GM12878 (cell line): Measurements from ENCODE around the gene TLR9. TPM values are rescaled to one million over a fixed set of nuclear protein-coding genes. Genes with fewer than 3 reads are reported as not detected.

Source experiments
- ATAC-seq: fragments of 200-7000 bp; cut with Tn5 transposase; 3 replicates; pipeline ENCODE4 v1.9.1; 2020; ENCODE audit warnings: mild to moderate bottlenecking, moderate library complexity
- BruUV-seq: library from RNA; stranded (reverse); fragments of 400-500 nt; replicated peaks from 2 replicates; lab custom pipeline; 2021; lab: Mats Ljungman, UMichigan
- CTCF ChIA-PET: fragments of 300-600 bp; sonication (Branson Sonifier 250); formaldehyde crosslinking; extraction: SDS; loops from one replicate; lab custom pipeline; 2021; ENCODE audit warnings: inconsistent platforms; lab: Yijun Ruan, JAX
- POLR2A ChIA-PET: fragments of 350-600 bp; formaldehyde crosslinking; extraction: SDS; loops from one replicate; lab custom pipeline; 2021; ENCODE audit warnings: inconsistent platforms; lab: Charles Lee
- RAD21 ChIA-PET: fragments of 300-600 bp; sonication (Branson Sonifier 250); formaldehyde crosslinking; loops from one replicate; lab custom pipeline; 2023; ENCODE audit warnings: antibody characterized with exemption; ENCODE audit not compliant: unreplicated experiment; lab: Charles Lee
- SMC1A ChIA-PET: fragments of 300-600 bp; sonication (Branson Sonifier 250); formaldehyde crosslinking; loops from one replicate; lab custom pipeline; 2023; ENCODE audit not compliant: unreplicated experiment, uncharacterized antibody; lab: Charles Lee
- DNase-seq: peaks from one replicate; pipeline ENCODE4 v3.0.0-alpha.2; 2011; ENCODE audit warnings: low read depth, low spot score
- FAIRE-seq: peaks from 3 replicates; lab custom pipeline; 2011; peaks lifted over from hg19 to GRCh38; lab: Jason Lieb, UNC
- H2AFZ ChIP-seq: 2 replicates; pipeline ENCODE4 v1.6.0; 2011; ENCODE audit warnings: low read depth, low read length, control low read depth; ENCODE audit not compliant: control insufficient read depth
- H3K27ac ChIP-seq: 2 replicates; pipeline ENCODE4 v1.5.1; 2011; ENCODE audit warnings: control low read depth; ENCODE audit not compliant: control insufficient read depth, insufficient read depth
- H3K27me3 ChIP-seq, 2 experiments: replicated peaks in 1 of 2; 2 replicates each; pipeline versions ENCODE4 v1.6.0 to v1.6.1; 2011; ENCODE audit warnings: low read length in 1 of 2; ENCODE audit not compliant: control insufficient read depth in 2 of 2, insufficient read depth in 2 of 2
- H3K36me3 ChIP-seq, 2 experiments: 2 replicates each; pipeline ENCODE4 v1.5.1; 2011; ENCODE audit warnings: low read length in 1 of 2; ENCODE audit not compliant: control insufficient read depth in 2 of 2, insufficient read depth in 2 of 2
- H3K4me1 ChIP-seq: 2 replicates; pipeline ENCODE4 v1.6.1; 2011; ENCODE audit warnings: mild to moderate bottlenecking, low read length, moderate library complexity, mixed read lengths; ENCODE audit not compliant: control insufficient read depth, insufficient read depth
- H3K4me2 ChIP-seq: 2 replicates; pipeline ENCODE4 v1.6.0; 2011; ENCODE audit warnings: control low read depth; ENCODE audit not compliant: control insufficient read depth, insufficient read depth
- H3K4me3 ChIP-seq: fragments of 200-600 bp; sonication (generic); 2 replicates; pipeline ENCODE4 v1.5.1; 2016
- H3K79me2 ChIP-seq: 2 replicates; pipeline ENCODE4 v1.6.0; 2011; ENCODE audit warnings: low read length; ENCODE audit not compliant: control insufficient read depth, insufficient read depth
- H3K9ac ChIP-seq: 2 replicates; pipeline ENCODE4 v1.8.0; 2011; ENCODE audit warnings: low read length, control low read depth, mixed read lengths; ENCODE audit not compliant: control insufficient read depth, insufficient read depth
- H3K9me3 ChIP-seq: replicated peaks from 3 replicates; pipeline ENCODE4 v1.5.1; 2011; ENCODE audit warnings: mild to moderate bottlenecking, low read length; ENCODE audit not compliant: control insufficient read depth, insufficient read depth
- H4K20me1 ChIP-seq: 2 replicates; pipeline ENCODE4 v1.6.0; 2011; ENCODE audit not compliant: control insufficient read depth, insufficient read depth
- ASH2L ChIP-seq: fragments of 300-600, 200-600 bp; sonication (generic); IDR thresholded peaks from 2 replicates; pipeline ENCODE4 v1.6.1; 2017; ENCODE audit warnings: low read depth, mild to moderate bottlenecking, borderline replicate concordance
- ATF7 ChIP-seq: fragments of 450-650 bp; IDR thresholded peaks from 2 replicates; pipeline ENCODE4 v1.6.1; 2016; ENCODE audit warnings: low read depth, mild to moderate bottlenecking
- CBFB ChIP-seq: IDR thresholded peaks from 2 replicates; pipeline ENCODE4 v1.6.1; 2016; ENCODE audit warnings: antibody characterized with exemption, low read depth
- EGR1 ChIP-seq, 2 experiments: IDR thresholded peaks; 1 replicate in 1 of 2; 2 replicates in 1 of 2; pipeline ENCODE4 v1.6.1; 2011 to 2012; ENCODE audit warnings: low read depth in 2 of 2, low read length in 2 of 2, borderline replicate concordance in 1 of 2, mild to moderate bottlenecking in 1 of 2, moderate library complexity in 1 of 2
- EZH2 ChIP-seq: IDR thresholded peaks from 2 replicates; pipeline ENCODE4 v1.6.1; 2012; ENCODE audit warnings: low read depth, mild to moderate bottlenecking, control low read depth, inconsistent platforms, low read length, borderline replicate concordance; ENCODE audit not compliant: control insufficient read depth
- KAT2A ChIP-seq: conservative IDR thresholded peaks from 2 replicates; pipeline ENCODE4 v1.6.1; 2011; ENCODE audit warnings: low read depth, low read length; ENCODE audit not compliant: control insufficient read depth
- KDM1A ChIP-seq: fragments of 200-600 bp; sonication (generic); IDR thresholded peaks from 2 replicates; pipeline ENCODE4 v1.6.1; 2016; ENCODE audit warnings: borderline replicate concordance
- MXI1 ChIP-seq: fragments of 150-350 bp; IDR thresholded peaks from 2 replicates; pipeline ENCODE4 v1.6.1; 2011; ENCODE audit warnings: low read depth, mild to moderate bottlenecking, inconsistent platforms, low read length, improper control_type of control experiment
- SKIL ChIP-seq: fragments of 450-650 bp; IDR thresholded peaks from 2 replicates; pipeline ENCODE4 v1.6.1; 2017; ENCODE audit warnings: mild to moderate bottlenecking, low read depth, inconsistent platforms; ENCODE audit not compliant: poor library complexity, severe bottlenecking
- TCF12 ChIP-seq: IDR thresholded peaks from 2 replicates; pipeline ENCODE4 v1.6.1; 2011; ENCODE audit warnings: low read depth, mild to moderate bottlenecking, low read length
- TCF7 ChIP-seq: IDR thresholded peaks from 2 replicates; pipeline ENCODE4 v1.6.1; 2014; ENCODE audit warnings: antibody characterized with exemption, borderline replicate concordance
- ZNF687 ChIP-seq: fragments of 450-650 bp; IDR thresholded peaks from 2 replicates; pipeline ENCODE4 v1.6.1; 2017; ENCODE audit warnings: mild to moderate bottlenecking, moderate library complexity
- WGBS: methylation state at CpG from one replicate; pipeline ENCODE4 v1.1.6; 2016; ENCODE audit warnings: low lambda C conversion rate; ENCODE audit not compliant: insufficient replicate concordance, insufficient coverage; ENCODE audit errors: missing lambda C conversion rate; 5-methylcytosine and 5-hydroxymethylcytosine counted together
- in situ Hi-C: fragments of 300-500 bp; cut with MboI; formaldehyde crosslinking; loops from 9 replicates; pipeline ENCODE4 v1.14.3; 2018; ENCODE audit warnings: mixed read lengths
- intact Hi-C: fragments of 100-400 bp; cut with micrococcal nuclease; formaldehyde crosslinking; loops from one replicate; pipeline ENCODE4 v1.14.2; 2022; ENCODE audit not compliant: unreplicated experiment
- polyA plus RNA-seq, 11 experiments: library from polyadenylated mRNA; depleted of rRNA in 4 of 11; unstranded in 6 of 11; stranded (reverse) in 5 of 11; fragments of >200 nt; fragmentation: Nextera tagmentation in 4 of 11; fragmentation: Illumina TruSeq in 1 of 11; extraction: Ambion mirVana in 4 of 11; extraction: Trizol in 1 of 11; gene quantifications; 1 replicate in 1 of 11; 2 replicates in 10 of 11; pipeline versions ENCODE4 v1.2.1 to v1.2.3, GENCODE V29; 2011 to 2016; ENCODE audit warnings: inconsistent platforms in 2 of 11, missing spikeins in 2 of 11, low read depth in 1 of 11
- total RNA-seq, 4 experiments: library from RNA; depleted of rRNA in 3 of 4; stranded (reverse); fragments of >200 nt in 3 of 4; fragmentation: Illumina TruSeq in 1 of 4; extraction: Trizol in 1 of 4; gene quantifications; 2 replicates each; pipeline versions ENCODE4 v1.2.1 to v1.2.3, GENCODE V29; 2013 to 2021
- TF ChIP-seq, protein P1 (sequence below): fragments of 450-650 bp; IDR thresholded peaks from 2 replicates; pipeline ENCODE4 v1.6.1; 2017; ENCODE audit warnings: borderline replicate concordance

TLR9 gene
- total and polyA plus RNA-seq, 10 of the 15 experiments (the other 5 are each of a cell fraction or from before 2014, with no cell fraction given): 0.10 to 4.8 (median 0.53) TPM; not detected in 1

DNA sequence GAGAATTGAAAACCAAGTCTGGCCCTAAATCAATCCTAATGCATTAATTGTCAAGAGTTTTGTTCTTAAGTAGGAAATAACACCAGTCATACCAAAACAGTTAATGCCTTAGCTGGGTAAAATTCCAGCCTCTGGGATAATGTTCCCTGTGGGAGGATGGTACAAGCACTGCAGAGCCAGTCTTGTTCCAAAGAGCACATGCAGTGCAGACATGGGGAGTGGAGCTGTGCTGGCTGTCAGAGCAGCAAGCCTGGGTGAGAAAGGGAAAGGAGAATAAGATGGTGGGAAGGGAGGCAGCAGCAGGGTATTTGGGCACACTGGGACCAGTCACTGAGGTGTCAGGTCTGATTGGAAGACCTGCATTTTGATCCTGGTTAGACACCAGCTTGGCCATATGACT, 15.4 kb downstream of the TLR9 start (continued):
- TF ChIP-seq TCF7: no peak
- TF ChIP-seq EGR1 (IDR thresholded peaks at IDR 0.05; ENCODE audit: borderline replicate concordance in 1 of 2, low read depth in 2 of 2, low read length in 2 of 2): no peak
- no peak for TF ChIP-seq EZH2
- TF ChIP-seq CBFB: no peak
- TF ChIP-seq ASH2L: no peak
- TF ChIP-seq SKIL: no peak

- no peaks in the 10 kb centered on the region for H4K20me1 ChIP-seq
- FAIRE-seq (no peak), ATAC-seq (no peak), DNase-seq (no peak)
- H3K4me3 ChIP-seq: no peak overlapping the region
- H2AFZ ChIP-seq: no peak overlapping the region
- H3K79me2 ChIP-seq: peaks cover under 1% of the 10 kb centered on the region; the same call in 1 of the 2 replicates
- peaks cover 21 to 53% of the 10 kb centered on the region in 2 experiments for H3K36me3 ChIP-seq
- ChIA-PET POLR2A (interaction anchor here (0.7 to 1.6 kb wide), 3 partner anchors 9 to 68 kb away, joined by 3 to 5 read pairs (median 3); no protein-coding TSS in a partner anchor), CTCF (interaction anchor here (5.6 kb wide), 1 partner anchor 13 kb away, joined by 44 read pairs; no protein-coding TSS in a partner anchor), SMC1A (interaction anchor here (1.1 to 1.8 kb wide), 3 partner anchors 12 to 73 kb away, joined by 3 to 7 read pairs (median 5); partner anchors contain the start of gene TLR9), RAD21 (interaction anchor here (0.5 kb wide), 1 partner anchor 40 kb away, joined by 3 read pairs; no protein-coding TSS in a partner anchor)
- intact Hi-C loops (no loop called here), in situ Hi-C loops (no loop called here)
- H3K9ac ChIP-seq: no peak overlapping the region
- BruUV-seq: no TSS peak
- no peak overlapping the region for H3K4me2 ChIP-seq
- no peaks in the 10 kb centered on the region for H3K9me3 ChIP-seq
- WGBS: 91% methylated on average over 4 of the region's 4 CpGs
- no peaks in the 10 kb centered on the region for H3K4me1 ChIP-seq
- H3K27ac ChIP-seq: no peak overlapping the region
- no peaks in the 10 kb centered on the region for H3K27me3 ChIP-seq
- no peak for TF ChIP-seq MXI1
- TF ChIP-seq TCF12: no peak
- TF ChIP-seq KDM1A: no peak
- TF ChIP-seq ZNF687: no peak
- no peak for TF ChIP-seq KAT2A
- no peak for TF ChIP-seq EZH2
- TF ChIP-seq, protein P1, sequence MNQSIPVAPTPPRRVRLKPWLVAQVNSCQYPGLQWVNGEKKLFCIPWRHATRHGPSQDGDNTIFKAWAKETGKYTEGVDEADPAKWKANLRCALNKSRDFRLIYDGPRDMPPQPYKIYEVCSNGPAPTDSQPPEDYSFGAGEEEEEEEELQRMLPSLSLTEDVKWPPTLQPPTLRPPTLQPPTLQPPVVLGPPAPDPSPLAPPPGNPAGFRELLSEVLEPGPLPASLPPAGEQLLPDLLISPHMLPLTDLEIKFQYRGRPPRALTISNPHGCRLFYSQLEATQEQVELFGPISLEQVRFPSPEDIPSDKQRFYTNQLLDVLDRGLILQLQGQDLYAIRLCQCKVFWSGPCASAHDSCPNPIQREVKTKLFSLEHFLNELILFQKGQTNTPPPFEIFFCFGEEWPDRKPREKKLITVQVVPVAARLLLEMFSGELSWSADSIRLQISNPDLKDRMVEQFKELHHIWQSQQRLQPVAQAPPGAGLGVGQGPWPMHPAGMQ: no peak
- no peak for TF ChIP-seq ATF7
Observed at GRCh38 chr3:52208556-52208955, 16.9 kb downstream of the TLR9 start.
